Left lobe of liver (tissue), 2 donors: ENCODE results near the gene ZKSCAN5. TPM values are rescaled to one million over a fixed set of nuclear protein-coding genes. Genes with fewer than 3 reads are reported as not detected.
"Not testable (repeated sequence)": the region's sequence is repeated elsewhere in the genome, so short reads cannot be mapped to it uniquely, and the experiment has no call there.

Experiments used
- ATAC-seq: fragments of 200-7000 bp; cut with Tn5 transposase; one replicate; pipeline ENCODE4 v1.9.1; 2020; ENCODE audit warnings: mild to moderate bottlenecking, moderate library complexity
- DNase-seq: peaks from one replicate; pipeline ENCODE4 v3.0.0-alpha.2; 2020; ENCODE audit warnings: low spot score
- total RNA-seq: library from RNA; stranded (reverse); gene quantifications from one replicate; pipeline ENCODE4 v1.2.1, GENCODE V29; 2021
- donor health status: DM: no; HTN: no; CAD: no; lungs with moderate emphysema.
- donor health status: DM: no; HTN: yes; CAD: no.

ZKSCAN5 gene
- total RNA-seq, 1 donor from 2014 or later: 3.0 TPM

GRCh38 chr7:99551767-99552463, 47.5 kb downstream of the ZKSCAN5 start, which contains the start of gene FAM200A:
Gene FAM200A (minus strand): TSS chr7:99552114. CDS start chr7:99548407, 3,707 bp downstream.
- ATAC-seq (peak; percentile 98), DNase-seq (peak; percentile 83)

- DNase-seq (no peak), ATAC-seq (no peak)
Measured at GRCh38 chr7:99553039-99553438, 48.6 kb downstream of the ZKSCAN5 start.

GRCh38 chr7:99554939-99555338, 50.5 kb downstream of the ZKSCAN5 start:
- DNase-seq (no peak), ATAC-seq (no peak)

GRCh38 chr7:99557196-99557607, 52.7 kb downstream of the ZKSCAN5 start:
- DNase-seq (peak; percentile 3), ATAC-seq (no peak)

- peak; percentile 6 for ATAC-seq
- no peak for DNase-seq
Measured at GRCh38 chr7:99557940-99558305, 53.5 kb downstream of the ZKSCAN5 start.

GRCh38 chr7:99558306-99559174, 54.1 kb downstream of the ZKSCAN5 start, which contains the start of gene ZNF655:
Gene ZNF655 (plus strand): TSS chr7:99558642. CDS start chr7:99560560, 1,918 bp downstream.
- DNase-seq (peak; percentile 87), ATAC-seq (peak; percentile 88)

GRCh38 chr7:99559175-99559915, 54.9 kb downstream of the ZKSCAN5 start:
- no peak for ATAC-seq

GRCh38 chr7:99560834-99561736, 56.6 kb downstream of the ZKSCAN5 start:
- DNase-seq (no peak), ATAC-seq (no peak)

More at GRCh38 chr7:99559175-99559915, 54.9 kb downstream of the ZKSCAN5 start:
- no peak for DNase-seq

GRCh38 chr7:99561737-99562051, 57.2 kb downstream of the ZKSCAN5 start:
- DNase-seq (no peak), ATAC-seq (no peak)

GRCh38 chr7:99562114-99562784, 57.8 kb downstream of the ZKSCAN5 start:
- DNase-seq: no peak
- ATAC-seq: no peak

- ATAC-seq: no peak
- no peak for DNase-seq
Measured at GRCh38 chr7:99562832-99563231, 58.4 kb downstream of the ZKSCAN5 start.

- no peak for DNase-seq
- ATAC-seq: no peak
Measured at GRCh38 chr7:99563650-99564049, 59.2 kb downstream of the ZKSCAN5 start.

GRCh38 chr7:99568770-99569169, 64.3 kb downstream of the ZKSCAN5 start:
- not testable (repeated sequence) for ATAC-seq, DNase-seq

- no peak for DNase-seq
- no peak for ATAC-seq
Measured at GRCh38 chr7:99571768-99572167, 67.3 kb downstream of the ZKSCAN5 start.

- DNase-seq (no peak), ATAC-seq (no peak)
Measured at GRCh38 chr7:99573257-99573656, 68.8 kb downstream of the ZKSCAN5 start.

GRCh38 chr7:99576251-99576650, 71.8 kb downstream of the ZKSCAN5 start:
- DNase-seq (no peak), ATAC-seq (no peak)

- no peak for DNase-seq
- no peak for ATAC-seq
Measured at GRCh38 chr7:99579281-99579955, 75.0 kb downstream of the ZKSCAN5 start.

- DNase-seq: no peak
- ATAC-seq: peak; percentile 81
Measured at GRCh38 chr7:99579956-99580777, 75.7 kb downstream of the ZKSCAN5 start.
